GM23338 (cell line): Measurements from ENCODE around the gene GPR26.

Experiments
- CREB1 ChIP-seq: fragments of 250-450 bp; sonication (Bioruptor Pico); IDR thresholded peaks from 2 replicates; pipeline ENCODE4 v1.5.0; 2020; ENCODE audit warnings: low read depth, mild to moderate bottlenecking, moderate library complexity
- EZH2 ChIP-seq: fragments of 200-600 bp; sonication (generic); IDR thresholded peaks from one replicate; pipeline ENCODE4 v1.8.0; 2017; ENCODE audit warnings: antibody characterized with exemption, mild to moderate bottlenecking, low read depth; ENCODE audit not compliant: unreplicated experiment
- EZH2phosphoT487 ChIP-seq: fragments of 200-600 bp; sonication (generic); IDR thresholded peaks from one replicate; pipeline ENCODE4 v1.8.1; 2018; ENCODE audit warnings: antibody characterized with exemption; ENCODE audit not compliant: unreplicated experiment
- POLR2AphosphoS5 ChIP-seq: IDR thresholded peaks from 2 replicates; pipeline ENCODE4 v1.6.1; 2016; ENCODE audit warnings: antibody characterized with exemption, low read depth
- ZNF114 ChIP-seq: fragments of 250-450 bp; sonication (Bioruptor Pico); IDR thresholded peaks from 2 replicates; pipeline ENCODE4 v1.5.0; 2020; ENCODE audit warnings: mild to moderate bottlenecking, moderate library complexity
- ZNF331 ChIP-seq: fragments of 250-450 bp; sonication (Bioruptor Pico); IDR thresholded peaks from 2 replicates; pipeline ENCODE4 v1.5.0; 2020; ENCODE audit warnings: low read depth, mild to moderate bottlenecking, moderate library complexity
- TF ChIP-seq, protein P1 (sequence below), 2 experiments: fragments of 200-600 bp in 1 of 2; sonication (generic) in 1 of 2; conservative IDR thresholded peaks; 2 replicates each; pipeline versions ENCODE4 v1.5.1 to v1.6.1; 2016 to 2017; ENCODE audit warnings: antibody characterized with exemption in 2 of 2, low read depth in 2 of 2, mild to moderate bottlenecking in 2 of 2, moderate library complexity in 1 of 2
- TF ChIP-seq, protein P2 (sequence below): IDR thresholded peaks from one replicate; pipeline ENCODE4 v1.6.1; 2018; ENCODE audit warnings: antibody characterized with exemption; ENCODE audit not compliant: unreplicated experiment
- TF ChIP-seq, protein P3 (sequence below): IDR thresholded peaks from 2 replicates; pipeline ENCODE4 v1.6.1; 2016; ENCODE audit warnings: antibody characterized with exemption

DNA sequence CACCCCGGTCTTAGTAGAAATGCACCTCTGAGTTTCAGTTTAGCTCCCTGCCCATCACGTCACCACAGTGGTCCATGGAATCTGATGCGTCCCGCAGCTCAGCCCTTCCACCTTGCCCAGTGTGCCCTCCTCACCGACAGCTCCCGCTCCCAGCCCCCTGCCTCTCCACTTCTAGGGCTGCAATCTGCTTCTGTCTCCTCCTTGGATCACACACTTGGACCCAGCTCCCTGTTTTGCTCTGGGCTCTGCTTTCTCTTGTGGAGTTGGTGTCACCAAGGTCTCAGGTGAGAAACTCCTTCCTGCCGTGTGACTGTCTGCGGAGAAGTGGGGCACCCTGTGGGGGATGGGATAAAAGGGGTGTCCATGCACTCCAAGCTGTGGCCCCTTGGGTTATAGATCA, 37.9 kb downstream of the GPR26 start:
- TF ChIP-seq CREB1 (CRISPR knock-in tag) (no peak), POLR2AphosphoS5 (no peak), EZH2 (no peak), ZNF331 (CRISPR knock-in tag) (no peak), EZH2phosphoT487 (no peak), ZNF114 (CRISPR knock-in tag) (no peak)
- TF ChIP-seq, protein P1, sequence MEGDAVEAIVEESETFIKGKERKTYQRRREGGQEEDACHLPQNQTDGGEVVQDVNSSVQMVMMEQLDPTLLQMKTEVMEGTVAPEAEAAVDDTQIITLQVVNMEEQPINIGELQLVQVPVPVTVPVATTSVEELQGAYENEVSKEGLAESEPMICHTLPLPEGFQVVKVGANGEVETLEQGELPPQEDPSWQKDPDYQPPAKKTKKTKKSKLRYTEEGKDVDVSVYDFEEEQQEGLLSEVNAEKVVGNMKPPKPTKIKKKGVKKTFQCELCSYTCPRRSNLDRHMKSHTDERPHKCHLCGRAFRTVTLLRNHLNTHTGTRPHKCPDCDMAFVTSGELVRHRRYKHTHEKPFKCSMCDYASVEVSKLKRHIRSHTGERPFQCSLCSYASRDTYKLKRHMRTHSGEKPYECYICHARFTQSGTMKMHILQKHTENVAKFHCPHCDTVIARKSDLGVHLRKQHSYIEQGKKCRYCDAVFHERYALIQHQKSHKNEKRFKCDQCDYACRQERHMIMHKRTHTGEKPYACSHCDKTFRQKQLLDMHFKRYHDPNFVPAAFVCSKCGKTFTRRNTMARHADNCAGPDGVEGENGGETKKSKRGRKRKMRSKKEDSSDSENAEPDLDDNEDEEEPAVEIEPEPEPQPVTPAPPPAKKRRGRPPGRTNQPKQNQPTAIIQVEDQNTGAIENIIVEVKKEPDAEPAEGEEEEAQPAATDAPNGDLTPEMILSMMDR (conservative IDR thresholded peaks at IDR 0.05; ENCODE audit: low read depth in 2 of 2), result no peak
- TF ChIP-seq, protein P2, sequence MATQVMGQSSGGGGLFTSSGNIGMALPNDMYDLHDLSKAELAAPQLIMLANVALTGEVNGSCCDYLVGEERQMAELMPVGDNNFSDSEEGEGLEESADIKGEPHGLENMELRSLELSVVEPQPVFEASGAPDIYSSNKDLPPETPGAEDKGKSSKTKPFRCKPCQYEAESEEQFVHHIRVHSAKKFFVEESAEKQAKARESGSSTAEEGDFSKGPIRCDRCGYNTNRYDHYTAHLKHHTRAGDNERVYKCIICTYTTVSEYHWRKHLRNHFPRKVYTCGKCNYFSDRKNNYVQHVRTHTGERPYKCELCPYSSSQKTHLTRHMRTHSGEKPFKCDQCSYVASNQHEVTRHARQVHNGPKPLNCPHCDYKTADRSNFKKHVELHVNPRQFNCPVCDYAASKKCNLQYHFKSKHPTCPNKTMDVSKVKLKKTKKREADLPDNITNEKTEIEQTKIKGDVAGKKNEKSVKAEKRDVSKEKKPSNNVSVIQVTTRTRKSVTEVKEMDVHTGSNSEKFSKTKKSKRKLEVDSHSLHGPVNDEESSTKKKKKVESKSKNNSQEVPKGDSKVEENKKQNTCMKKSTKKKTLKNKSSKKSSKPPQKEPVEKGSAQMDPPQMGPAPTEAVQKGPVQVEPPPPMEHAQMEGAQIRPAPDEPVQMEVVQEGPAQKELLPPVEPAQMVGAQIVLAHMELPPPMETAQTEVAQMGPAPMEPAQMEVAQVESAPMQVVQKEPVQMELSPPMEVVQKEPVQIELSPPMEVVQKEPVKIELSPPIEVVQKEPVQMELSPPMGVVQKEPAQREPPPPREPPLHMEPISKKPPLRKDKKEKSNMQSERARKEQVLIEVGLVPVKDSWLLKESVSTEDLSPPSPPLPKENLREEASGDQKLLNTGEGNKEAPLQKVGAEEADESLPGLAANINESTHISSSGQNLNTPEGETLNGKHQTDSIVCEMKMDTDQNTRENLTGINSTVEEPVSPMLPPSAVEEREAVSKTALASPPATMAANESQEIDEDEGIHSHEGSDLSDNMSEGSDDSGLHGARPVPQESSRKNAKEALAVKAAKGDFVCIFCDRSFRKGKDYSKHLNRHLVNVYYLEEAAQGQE, result no peak
- TF ChIP-seq, protein P3, sequence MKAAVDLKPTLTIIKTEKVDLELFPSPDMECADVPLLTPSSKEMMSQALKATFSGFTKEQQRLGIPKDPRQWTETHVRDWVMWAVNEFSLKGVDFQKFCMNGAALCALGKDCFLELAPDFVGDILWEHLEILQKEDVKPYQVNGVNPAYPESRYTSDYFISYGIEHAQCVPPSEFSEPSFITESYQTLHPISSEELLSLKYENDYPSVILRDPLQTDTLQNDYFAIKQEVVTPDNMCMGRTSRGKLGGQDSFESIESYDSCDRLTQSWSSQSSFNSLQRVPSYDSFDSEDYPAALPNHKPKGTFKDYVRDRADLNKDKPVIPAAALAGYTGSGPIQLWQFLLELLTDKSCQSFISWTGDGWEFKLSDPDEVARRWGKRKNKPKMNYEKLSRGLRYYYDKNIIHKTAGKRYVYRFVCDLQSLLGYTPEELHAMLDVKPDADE, result no peak
